IgD-negative memory B cell (primary cell): ENCODE results near the gene FLOT2. TPM values are rescaled to one million over a fixed set of nuclear protein-coding genes. Genes with fewer than 3 reads are reported as not detected.

Experiments
- H3K27ac Mint-ChIP-seq, 3 donors: one replicate each; pipeline ENCODE4 v1.8.0; 2020 to 2022; ENCODE audit warnings: mild to moderate bottlenecking in 3 of 3, mixed read lengths in 3 of 3, moderate library complexity in 1 of 3
- H3K27me3 Mint-ChIP-seq: one replicate; pipeline ENCODE4 v1.8.0; 2021; ENCODE audit warnings: mixed read lengths
- H3K36me3 Mint-ChIP-seq: one replicate; pipeline ENCODE4 v1.8.0; 2020; ENCODE audit warnings: mild to moderate bottlenecking, mixed read lengths
- H3K4me1 Mint-ChIP-seq, 3 donors: one replicate each; pipeline ENCODE4 v1.8.0; 2020 to 2022; ENCODE audit warnings: mixed read lengths in 3 of 3, mild to moderate bottlenecking in 1 of 3
- H3K4me3 Mint-ChIP-seq, 4 donors: one replicate each; pipeline ENCODE4 v1.8.0; 2020 to 2022; ENCODE audit warnings: mild to moderate bottlenecking in 4 of 4, mixed read lengths in 4 of 4, moderate library complexity in 3 of 4
- H3K9me3 Mint-ChIP-seq, 3 donors: one replicate each; pipeline ENCODE4 v1.8.0; 2020 to 2021; ENCODE audit warnings: mixed read lengths in 3 of 3, mild to moderate bottlenecking in 1 of 3
- polyA plus RNA-seq: library from polyadenylated mRNA; unstranded; fragments of 300-500 nt; fragmentation: Illumina TruSeq; gene quantifications from one replicate; pipeline ENCODE4 v1.2.3, GENCODE V29; 2021

The FLOT2 gene
- polyA plus RNA-seq, 1 donor from 2014 or later: 400 TPM

GRCh38 chr17:28926786-28927185, 29.3 kb upstream of the FLOT2 start:
- Mint-ChIP-seq H3K27me3 (no peaks in the 10 kb centered on the region), H3K27ac (peak overlapping the region; percentile 47 to 96 (median 92)), H3K4me1 (peaks cover 23 to 39% (median 33%) of the 10 kb centered on the region in 3 donors), H3K9me3 (no peaks in the 10 kb centered on the region), H3K4me3 (no peak overlapping the region), H3K36me3 (no peaks in the 10 kb centered on the region)

GRCh38 chr17:28926366-28926765, 28.8 kb upstream of the FLOT2 start:
- H3K4me3 Mint-ChIP-seq: peak overlapping the region in 3 of 4 donors; percentile 2 to 79 (median 5)
- H3K4me1 Mint-ChIP-seq: peaks cover 27 to 39% (median 33%) of the 10 kb centered on the region in 3 donors
- H3K27me3 Mint-ChIP-seq: no peaks in the 10 kb centered on the region
- no peaks in the 10 kb centered on the region for H3K9me3 Mint-ChIP-seq
- H3K36me3 Mint-ChIP-seq: no peaks in the 10 kb centered on the region
- H3K27ac Mint-ChIP-seq: peak overlapping the region; percentile 47 to 96 (median 92)

- Mint-ChIP-seq H3K27ac (peak overlapping the region; percentile 47 to 96 (median 92)), H3K27me3 (no peaks in the 10 kb centered on the region), H3K4me3 (peak overlapping the region in 3 of 4 donors; percentile 2 to 79 (median 5)), H3K4me1 (peaks cover 27 to 38% (median 33%) of the 10 kb centered on the region in 3 donors), H3K36me3 (no peaks in the 10 kb centered on the region), H3K9me3 (no peaks in the 10 kb centered on the region)
Measured at GRCh38 chr17:28925912-28926365, 28.4 kb upstream of the FLOT2 start.

DNA sequence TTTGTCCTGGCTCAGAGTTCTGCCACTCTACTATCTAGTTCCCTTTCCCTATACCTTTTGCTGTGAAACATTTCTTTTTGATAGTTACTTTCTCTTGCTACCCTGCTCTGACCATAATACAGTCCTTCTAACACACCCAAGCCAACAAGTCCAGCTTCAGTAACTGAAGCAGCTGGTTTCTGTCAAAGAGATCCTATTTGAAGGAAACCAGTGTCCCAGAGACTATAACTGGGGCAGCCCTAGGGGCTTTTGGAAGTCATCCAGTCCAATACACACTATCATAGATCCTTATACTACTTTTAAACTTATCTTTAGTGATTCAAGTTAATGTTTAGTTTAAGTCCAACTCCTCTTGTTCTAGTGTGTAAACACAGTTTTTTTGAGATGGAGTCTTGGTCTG, 22.7 kb upstream of the FLOT2 start:
- Mint-ChIP-seq H3K4me3 (no peak overlapping the region), H3K9me3 (no peaks in the 10 kb centered on the region), H3K27me3 (no peaks in the 10 kb centered on the region), H3K4me1 (peaks cover 2 to 9% (median 7%) of the 10 kb centered on the region in 3 donors), H3K27ac (no peak overlapping the region), H3K36me3 (no peaks in the 10 kb centered on the region)

DNA sequence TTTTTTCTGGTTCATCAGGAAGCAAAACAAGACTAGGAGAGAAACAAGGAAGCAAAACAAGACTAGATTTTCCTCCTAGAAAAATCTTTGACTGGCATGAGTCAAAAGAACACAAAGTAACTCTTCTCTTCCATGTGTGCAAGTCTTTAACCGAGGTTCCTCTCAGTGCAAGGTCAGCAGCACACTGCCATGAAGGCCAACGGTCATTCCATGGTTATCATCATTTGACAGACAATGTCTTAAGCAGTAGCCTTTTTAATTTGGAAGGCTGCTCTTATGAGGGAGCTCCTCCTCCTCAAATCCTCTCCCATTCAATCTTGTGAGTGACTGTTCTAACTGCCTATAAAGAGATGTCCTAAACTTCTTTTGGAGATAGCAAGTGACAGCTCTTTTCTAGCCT, 20.8 kb upstream of the FLOT2 start:
- H3K4me3 Mint-ChIP-seq: no peak overlapping the region
- no peaks in the 10 kb centered on the region for H3K9me3 Mint-ChIP-seq
- H3K4me1 Mint-ChIP-seq: peaks cover 0 to 7% (median 4%) of the 10 kb centered on the region in 3 donors
- peak overlapping the region in 1 of 3 donors; percentile 76 for H3K27ac Mint-ChIP-seq
- H3K27me3 Mint-ChIP-seq: no peaks in the 10 kb centered on the region
- H3K36me3 Mint-ChIP-seq: no peaks in the 10 kb centered on the region

DNA sequence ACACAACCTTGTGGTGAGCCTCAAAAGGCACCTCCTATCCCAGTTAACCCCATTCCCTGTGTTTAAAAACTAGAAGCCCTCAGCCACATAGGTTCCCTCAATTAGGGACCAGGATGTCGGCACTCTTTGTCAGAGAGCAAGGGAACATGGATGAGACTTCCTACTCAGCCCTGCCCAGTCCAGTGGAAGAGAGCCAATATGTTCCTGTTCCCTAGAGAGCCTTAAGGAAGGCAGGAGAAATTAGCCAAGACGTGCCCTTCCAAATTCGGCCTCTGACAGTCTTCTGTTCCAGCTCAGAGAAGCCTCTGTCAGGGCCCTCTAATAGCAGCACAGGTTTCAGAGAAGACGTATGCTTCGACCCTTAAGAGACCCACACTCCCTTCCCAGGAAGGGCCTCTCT, 19.9 kb upstream of the FLOT2 start:
- peak overlapping the region in 1 of 3 donors; percentile 76 for H3K27ac Mint-ChIP-seq
- H3K9me3 Mint-ChIP-seq: no peaks in the 10 kb centered on the region
- H3K27me3 Mint-ChIP-seq: no peaks in the 10 kb centered on the region

DNA sequence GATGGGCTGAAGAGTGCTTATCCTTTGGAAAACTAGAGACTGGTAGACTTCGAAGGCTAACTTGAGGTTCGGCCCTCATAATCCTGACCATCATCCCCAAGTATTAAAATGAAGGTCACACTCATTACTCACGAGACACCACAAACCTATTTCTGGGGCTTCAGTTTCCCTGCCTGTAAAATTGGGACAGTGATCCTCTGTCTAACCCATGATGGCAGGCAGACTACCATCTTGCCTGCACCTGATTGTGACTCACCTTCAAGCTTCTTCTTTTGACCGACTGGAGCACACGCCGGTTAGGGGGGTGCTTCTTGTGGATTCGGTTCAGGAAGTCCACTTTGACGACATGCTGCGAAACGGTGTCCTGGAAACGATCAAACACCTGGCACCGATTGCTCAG, 19.5 kb upstream of the FLOT2 start:
- no peaks in the 10 kb centered on the region for H3K36me3 Mint-ChIP-seq
- no peaks in the 10 kb centered on the region for H3K27me3 Mint-ChIP-seq
- H3K4me3 Mint-ChIP-seq: no peak overlapping the region
- peak overlapping the region in 2 of 3 donors; percentile 57 to 76 for H3K27ac Mint-ChIP-seq
- H3K4me1 Mint-ChIP-seq: peaks cover 0 to 7% (median 4%) of the 10 kb centered on the region in 3 donors
- no peaks in the 10 kb centered on the region for H3K9me3 Mint-ChIP-seq

More for the DNA sequence above, 19.9 kb upstream of the FLOT2 start:
- Mint-ChIP-seq H3K4me3 (no peak overlapping the region), H3K4me1 (peaks cover 0 to 7% (median 4%) of the 10 kb centered on the region in 3 donors), H3K36me3 (no peaks in the 10 kb centered on the region)

GRCh38 chr17:28916302-28916934, 18.9 kb upstream of the FLOT2 start:
- H3K27ac Mint-ChIP-seq: peak overlapping the region in 2 of 3 donors; percentile 21 to 57
- no peaks in the 10 kb centered on the region for H3K36me3 Mint-ChIP-seq
- H3K4me1 Mint-ChIP-seq: peaks cover 0 to 7% (median under 1%) of the 10 kb centered on the region in 3 donors
- H3K4me3 Mint-ChIP-seq: no peak overlapping the region
- H3K9me3 Mint-ChIP-seq: no peaks in the 10 kb centered on the region
- H3K27me3 Mint-ChIP-seq: no peaks in the 10 kb centered on the region

- Mint-ChIP-seq H3K4me3 (no peak overlapping the region), H3K27me3 (no peaks in the 10 kb centered on the region), H3K27ac (peak overlapping the region in 1 of 3 donors; percentile 19), H3K36me3 (peaks cover 2% of the 10 kb centered on the region), H3K9me3 (no peaks in the 10 kb centered on the region), H3K4me1 (peaks cover 0 to 7% (median 0%) of the 10 kb centered on the region in 3 donors)
Measured at GRCh38 chr17:28912938-28913333, 15.4 kb upstream of the FLOT2 start.

DNA sequence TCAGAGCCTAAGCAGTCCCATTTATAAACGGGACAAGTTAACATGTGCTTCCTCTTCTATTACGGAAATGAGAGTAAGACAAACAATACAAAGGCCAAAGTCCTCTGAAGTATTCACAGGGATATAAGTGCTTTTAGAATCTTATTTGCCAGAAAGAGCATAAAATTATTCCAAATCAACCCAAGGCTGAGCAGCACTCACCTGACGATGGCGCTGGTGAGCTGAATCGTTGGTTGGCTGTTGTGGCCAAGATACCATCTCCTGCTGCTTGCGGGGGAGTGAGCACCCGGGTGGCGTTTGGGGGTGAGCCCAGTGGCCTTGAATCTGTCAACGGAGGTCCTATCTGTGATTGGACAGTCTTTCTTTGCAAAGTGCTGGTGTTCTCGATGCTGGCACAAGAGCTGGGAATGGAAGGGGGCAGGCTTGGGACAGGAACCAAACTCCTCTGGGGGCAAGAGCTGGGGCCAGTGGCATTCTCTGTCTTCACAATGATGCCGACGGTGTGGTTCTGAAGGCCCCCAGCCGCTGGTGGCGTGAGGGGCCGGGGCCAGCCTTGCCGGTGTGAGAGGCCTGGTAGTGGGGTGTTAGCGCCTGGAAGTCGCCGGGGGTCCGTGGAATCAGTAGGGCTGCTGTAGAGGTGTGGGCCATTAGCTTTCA, 14.9 kb upstream of the FLOT2 start:
- Mint-ChIP-seq H3K4me3 (no peak overlapping the region), H3K27me3 (no peaks in the 10 kb centered on the region), H3K36me3 (peaks cover 4% of the 10 kb centered on the region), H3K4me1 (peaks cover 0 to 7% (median 0%) of the 10 kb centered on the region in 3 donors), H3K9me3 (no peaks in the 10 kb centered on the region), H3K27ac (peak overlapping the region in 1 of 3 donors; percentile 19)

DNA sequence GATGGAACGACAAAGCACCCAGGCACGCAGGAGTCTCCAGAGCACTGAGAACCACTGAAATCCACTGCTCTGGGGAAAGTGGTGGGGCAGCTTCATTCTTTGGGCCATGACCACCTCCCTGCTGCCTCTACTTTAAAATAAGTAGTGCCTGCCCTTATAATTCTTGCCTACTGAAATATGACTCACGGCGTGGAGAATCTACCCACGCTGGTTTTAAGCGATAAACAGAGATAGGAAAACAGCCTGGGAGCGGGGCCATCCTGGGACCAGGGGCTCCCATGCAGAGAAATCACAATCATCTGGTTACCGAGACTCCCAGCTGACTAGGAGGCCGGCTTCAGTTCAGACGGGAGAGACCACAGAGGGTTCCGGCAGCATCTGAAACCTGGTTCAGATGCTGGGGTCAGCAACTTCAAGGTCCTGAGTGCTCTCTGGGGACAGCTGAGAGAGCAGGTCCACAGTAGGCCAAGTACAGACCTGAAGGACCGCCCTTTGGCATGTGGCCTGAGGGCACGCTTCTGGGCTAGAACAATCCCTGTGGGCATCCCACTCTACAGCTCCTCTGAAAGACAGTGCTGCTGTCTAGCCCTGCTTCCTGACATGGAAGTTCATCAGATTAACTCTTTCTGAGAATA, 14.0 kb upstream of the FLOT2 start:
- H3K36me3 Mint-ChIP-seq: peaks cover 4% of the 10 kb centered on the region
- H3K27ac Mint-ChIP-seq: no peak overlapping the region
- H3K4me1 Mint-ChIP-seq: peaks cover 0 to 4% (median 0%) of the 10 kb centered on the region in 3 donors

DNA sequence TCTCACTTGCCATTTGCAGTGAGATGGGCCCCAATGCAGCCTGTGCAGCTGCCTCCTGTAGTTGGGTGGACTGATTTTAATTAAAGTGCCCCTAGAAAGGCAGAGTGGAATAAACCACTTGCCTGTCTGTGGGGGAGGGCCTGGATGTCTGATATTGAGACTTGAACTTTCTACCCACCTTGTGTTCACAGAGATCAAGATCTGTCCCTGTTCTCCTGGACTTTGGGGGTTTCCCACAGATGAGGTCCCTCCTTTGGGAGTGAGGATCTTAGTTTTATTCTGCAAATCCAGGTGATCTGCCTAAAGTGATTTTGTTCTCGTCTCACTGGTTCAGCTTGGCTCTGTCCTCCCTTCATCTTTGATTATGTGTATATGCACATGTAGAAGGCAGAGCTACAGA, 13.0 kb upstream of the FLOT2 start:
- Mint-ChIP-seq H3K27me3 (no peaks in the 10 kb centered on the region), H3K36me3 (peaks cover 4% of the 10 kb centered on the region), H3K9me3 (no peaks in the 10 kb centered on the region), H3K27ac (peak overlapping the region in 1 of 3 donors; percentile 35), H3K4me3 (no peak overlapping the region), H3K4me1 (peaks cover 0 to 3% (median 0%) of the 10 kb centered on the region in 3 donors)

More for the DNA sequence above, 14.0 kb upstream of the FLOT2 start:
- no peaks in the 10 kb centered on the region for H3K9me3 Mint-ChIP-seq
- H3K27me3 Mint-ChIP-seq: no peaks in the 10 kb centered on the region
- no peak overlapping the region for H3K4me3 Mint-ChIP-seq

DNA sequence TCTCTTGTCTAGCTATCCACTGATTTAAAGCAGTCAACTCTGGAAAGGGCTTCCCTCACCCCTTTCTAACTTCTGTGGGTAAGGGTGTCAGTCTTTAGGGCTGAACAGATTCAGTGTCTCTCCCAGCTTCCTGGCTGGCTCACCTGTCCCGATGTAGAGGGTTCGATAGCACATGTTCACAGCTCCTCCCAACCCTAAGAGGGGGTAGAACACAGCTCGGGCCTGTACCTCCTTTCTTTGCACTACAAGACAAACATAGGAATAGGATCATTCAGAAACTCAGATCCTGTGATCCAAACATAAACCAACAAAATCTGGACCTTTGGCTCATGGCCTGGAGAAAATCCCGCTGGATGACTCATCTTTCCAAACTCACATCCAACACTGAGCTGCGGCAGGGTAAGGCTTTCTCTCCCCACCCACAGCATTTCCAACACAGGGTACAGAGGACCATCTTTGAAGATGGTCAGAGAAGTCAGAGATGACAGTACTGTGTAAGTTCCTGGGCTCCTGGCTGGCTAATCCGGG, 11.2 kb upstream of the FLOT2 start:
- Mint-ChIP-seq H3K36me3 (peaks cover 4% of the 10 kb centered on the region), H3K27ac (no peak overlapping the region), H3K4me3 (no peak overlapping the region)

GRCh38 chr17:28907709-28908475, 10.4 kb upstream of the FLOT2 start:
- H3K27ac Mint-ChIP-seq: no peak overlapping the region
- no peaks in the 10 kb centered on the region for H3K9me3 Mint-ChIP-seq
- H3K4me3 Mint-ChIP-seq: no peak overlapping the region
- H3K4me1 Mint-ChIP-seq: peaks cover 0 to 12% (median 4%) of the 10 kb centered on the region in 3 donors
- no peaks in the 10 kb centered on the region for H3K27me3 Mint-ChIP-seq
- peaks cover 4% of the 10 kb centered on the region for H3K36me3 Mint-ChIP-seq

More for the DNA sequence above, 11.2 kb upstream of the FLOT2 start:
- H3K9me3 Mint-ChIP-seq: no peaks in the 10 kb centered on the region
- no peaks in the 10 kb centered on the region for H3K27me3 Mint-ChIP-seq
- H3K4me1 Mint-ChIP-seq: peaks cover 0 to 6% (median 4%) of the 10 kb centered on the region in 3 donors
